Activated naive CD4-positive, alpha-beta T cell (primary cell): ENCODE results near the gene C6orf118.

Source experiments
- DNase-seq, 4 experiments: peaks; one replicate each; lab custom pipeline; 2025; lab: John Stamatoyannopoulos, UW

C6orf118 gene

DNA sequence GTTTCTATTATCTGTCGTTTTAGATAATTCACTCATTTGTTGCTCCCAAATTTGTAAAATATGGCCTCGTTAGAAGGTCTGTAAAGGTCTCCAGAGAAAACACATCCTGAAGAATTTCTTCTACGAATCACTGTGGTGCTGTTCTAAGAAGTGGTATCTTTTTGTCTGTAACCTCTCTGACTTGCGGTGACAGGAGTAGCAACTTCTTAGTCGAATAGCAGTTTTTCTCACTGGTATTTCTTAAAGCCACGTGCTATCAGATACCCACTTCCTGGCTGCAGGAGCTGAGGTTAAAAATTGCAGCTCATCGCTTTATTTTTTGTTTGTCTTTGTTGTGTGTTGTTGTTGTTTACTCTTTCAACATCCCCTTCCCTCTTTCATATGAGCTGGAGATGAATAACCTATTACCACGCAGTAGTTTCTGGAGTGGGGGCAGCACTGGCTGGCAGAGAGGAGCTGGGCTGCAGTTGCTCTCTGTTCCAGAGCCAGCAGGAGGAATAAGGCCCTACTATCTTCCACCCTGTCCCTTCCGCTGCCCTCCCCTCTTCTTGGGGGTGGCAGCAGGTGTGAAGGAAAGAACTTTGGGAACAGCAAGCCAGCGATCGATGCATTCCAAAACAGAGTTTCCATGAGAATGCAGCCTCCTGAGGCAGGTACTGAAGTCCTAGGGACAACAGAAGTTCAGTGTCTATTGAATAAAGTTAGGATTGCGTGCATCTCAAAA, 64.7 kb downstream of the C6orf118 start:
- DNase-seq = no peak

DNA sequence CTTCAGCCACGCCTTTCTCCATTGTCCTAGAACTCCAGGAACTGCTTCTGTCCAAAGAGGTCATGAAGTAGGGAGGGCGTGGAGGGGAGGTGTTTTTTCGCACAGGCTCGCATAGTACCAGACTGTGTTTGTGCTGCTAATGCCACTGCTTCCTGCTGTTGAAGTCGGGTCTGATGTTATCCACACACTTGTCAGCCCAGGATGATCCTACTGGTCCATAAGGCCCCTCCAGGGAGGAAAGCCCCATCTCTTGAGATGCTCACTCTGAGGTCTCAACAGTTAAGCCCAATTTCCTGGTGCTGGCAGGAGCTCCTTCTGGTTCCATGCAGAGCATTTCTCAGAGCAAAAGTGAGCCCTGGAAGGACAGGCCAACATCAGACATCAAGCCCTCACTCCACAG, 65.6 kb downstream of the C6orf118 start:
- DNase-seq = no peak

DNA sequence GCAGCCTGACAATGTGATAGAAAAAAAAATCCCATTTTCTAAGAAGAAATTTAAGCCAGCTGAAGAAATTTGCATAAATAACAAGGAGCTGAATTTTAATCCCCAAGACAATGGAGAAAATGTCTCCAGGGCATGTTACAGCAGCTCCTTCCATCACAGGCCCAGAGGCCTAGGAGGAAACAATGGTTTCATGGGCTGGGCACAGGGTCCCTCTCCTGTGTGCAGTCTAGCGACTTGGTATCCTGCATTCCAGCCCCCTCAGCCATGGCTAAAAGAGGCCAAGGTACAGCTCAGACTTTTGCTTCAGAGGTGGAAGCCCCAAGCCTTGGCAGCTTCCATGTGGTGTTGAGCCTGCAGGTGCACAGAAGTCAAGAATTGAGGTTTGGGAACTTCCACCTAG, 73.1 kb downstream of the C6orf118 start:
- no peak for DNase-seq

DNA sequence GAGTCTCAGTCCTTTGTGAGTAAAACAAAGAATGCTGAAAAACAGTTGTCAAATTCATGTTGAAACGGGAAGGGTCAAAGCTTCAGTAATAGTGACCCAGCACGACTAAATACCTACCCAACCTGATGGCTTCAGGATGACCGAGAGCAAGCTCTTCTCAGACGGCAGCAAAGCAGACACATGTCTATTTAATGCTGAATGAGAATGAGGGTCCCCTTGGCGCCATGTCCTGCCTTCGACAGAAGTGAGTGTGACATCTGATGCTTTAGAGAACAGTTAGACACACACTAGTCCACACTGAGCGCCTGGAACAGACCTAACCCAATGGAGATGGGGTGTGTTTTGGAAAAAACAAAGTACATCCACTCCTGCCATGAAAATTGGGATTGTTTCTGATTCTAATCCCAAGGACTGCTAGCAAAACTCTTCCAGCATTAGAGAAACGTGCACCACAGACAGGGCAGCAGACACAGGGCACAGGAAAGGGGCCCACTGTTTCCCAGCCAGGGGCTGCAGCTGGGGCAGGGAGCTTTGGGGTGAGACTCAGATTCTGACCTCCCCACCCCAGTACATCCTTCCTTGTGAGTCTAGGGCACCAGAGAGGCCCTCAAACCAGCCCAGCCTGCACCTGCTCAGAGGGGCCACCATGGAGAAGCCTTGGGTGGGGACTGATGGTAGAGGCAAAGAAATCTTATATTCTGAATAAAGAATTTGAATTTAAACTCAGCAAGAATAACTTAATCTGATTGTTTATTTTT, 76.5 kb downstream of the C6orf118 start:
- no peak for DNase-seq

DNA sequence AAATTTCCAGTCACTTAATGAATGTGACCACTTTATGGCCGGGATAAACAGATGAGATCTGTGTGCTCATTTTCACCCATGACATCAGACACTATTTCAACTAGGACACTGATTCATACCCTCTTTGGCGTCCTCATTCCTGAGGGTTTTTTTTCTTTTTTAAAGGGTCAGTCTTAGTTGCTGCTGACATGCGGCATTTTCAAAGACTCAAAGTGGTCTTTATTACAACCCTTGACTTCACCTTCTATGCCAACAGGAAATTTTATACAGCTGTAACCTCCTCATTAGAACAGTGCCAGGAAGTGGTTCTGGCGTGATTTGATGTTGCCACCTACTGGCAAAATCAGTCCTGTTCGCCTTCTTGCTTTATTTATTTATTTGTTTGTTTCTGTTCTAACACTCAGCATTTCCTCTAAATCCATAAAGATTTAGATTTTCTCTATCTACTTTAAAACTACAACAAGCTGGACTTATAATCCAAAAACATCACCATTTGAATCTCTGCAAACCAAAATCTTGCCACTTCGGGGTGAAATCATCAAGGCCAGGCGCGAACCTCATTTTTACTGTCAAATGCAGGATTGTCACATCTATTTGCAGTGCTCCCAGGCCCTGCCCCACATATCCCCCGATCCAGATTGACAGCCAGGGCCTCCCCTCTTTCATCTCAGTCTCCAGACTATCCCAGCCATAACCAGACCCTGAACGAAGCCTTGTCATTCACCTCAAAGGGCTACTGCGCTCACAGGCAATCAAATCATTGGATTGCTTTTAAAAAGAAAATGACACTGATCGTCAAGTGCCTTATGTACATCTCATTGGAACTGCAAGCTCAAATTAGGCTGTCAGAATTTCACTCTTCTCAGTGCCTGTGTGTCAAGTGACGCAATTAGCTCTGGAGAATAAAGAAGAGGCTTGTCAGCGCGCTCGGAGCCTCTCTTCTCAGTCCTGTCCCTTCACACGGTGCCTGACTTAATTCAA, 77.5 kb downstream of the C6orf118 start:
- DNase-seq = no peak

DNA sequence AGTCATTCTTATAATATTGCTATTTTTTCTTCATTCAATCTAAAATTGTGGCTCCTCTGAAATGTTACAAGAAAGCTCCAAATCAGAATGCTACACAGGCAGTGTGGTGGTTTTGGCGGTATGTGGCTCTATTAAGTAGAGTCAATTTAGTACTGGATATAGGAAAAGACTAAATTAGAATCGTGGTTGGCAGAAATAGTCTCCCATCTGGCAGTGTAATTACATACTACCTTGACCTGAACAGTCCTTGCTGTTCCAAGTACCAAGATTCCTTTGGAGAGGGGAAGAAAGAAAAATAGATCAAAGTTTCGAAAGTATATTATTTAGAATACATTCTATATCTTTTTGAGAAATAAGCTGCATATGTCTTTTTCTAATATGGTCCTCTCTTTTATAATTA, 78.2 kb downstream of the C6orf118 start:
- no peak for DNase-seq
